ENCODE data around the gene ABCA3.

DNA sequence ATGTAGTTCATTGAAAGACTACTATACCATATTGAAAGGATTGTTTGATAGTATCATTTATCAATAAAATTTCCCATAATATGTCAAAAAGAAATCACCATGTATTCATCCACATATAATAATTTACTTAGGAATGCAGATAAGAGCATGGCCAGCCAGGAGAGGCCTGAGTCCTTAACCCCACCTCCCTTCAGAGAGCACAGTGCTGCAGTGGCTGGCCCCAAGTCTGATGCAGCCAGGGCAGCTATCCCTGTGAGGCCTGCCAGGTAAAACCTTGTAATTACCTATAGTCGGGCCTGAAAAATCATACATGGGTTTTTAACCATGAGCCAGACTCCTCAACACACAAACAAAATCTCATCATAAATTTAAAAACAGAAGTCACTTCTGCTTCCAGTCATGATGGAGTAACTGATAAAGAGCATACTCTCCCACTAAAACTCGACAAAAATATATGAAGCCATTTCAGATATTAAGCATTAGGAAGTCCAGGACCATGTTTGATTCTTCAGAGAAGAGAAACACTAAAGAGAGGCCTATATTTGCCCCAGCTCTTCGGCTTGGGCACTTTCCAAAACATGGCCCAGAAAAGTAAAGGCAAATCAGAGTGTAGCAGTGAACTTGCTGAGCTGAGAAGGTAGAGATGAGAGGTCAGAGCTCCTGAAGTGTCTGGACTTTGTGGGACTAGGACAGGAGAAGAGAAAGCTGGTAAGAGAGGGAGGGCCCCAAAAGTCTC is 47.8 kb upstream of the ABCA3 start:
- no peak for TF ChIP-seq POLR2A (IDR thresholded peaks at IDR 0.05)
- TF ChIP-seq, protein P1, sequence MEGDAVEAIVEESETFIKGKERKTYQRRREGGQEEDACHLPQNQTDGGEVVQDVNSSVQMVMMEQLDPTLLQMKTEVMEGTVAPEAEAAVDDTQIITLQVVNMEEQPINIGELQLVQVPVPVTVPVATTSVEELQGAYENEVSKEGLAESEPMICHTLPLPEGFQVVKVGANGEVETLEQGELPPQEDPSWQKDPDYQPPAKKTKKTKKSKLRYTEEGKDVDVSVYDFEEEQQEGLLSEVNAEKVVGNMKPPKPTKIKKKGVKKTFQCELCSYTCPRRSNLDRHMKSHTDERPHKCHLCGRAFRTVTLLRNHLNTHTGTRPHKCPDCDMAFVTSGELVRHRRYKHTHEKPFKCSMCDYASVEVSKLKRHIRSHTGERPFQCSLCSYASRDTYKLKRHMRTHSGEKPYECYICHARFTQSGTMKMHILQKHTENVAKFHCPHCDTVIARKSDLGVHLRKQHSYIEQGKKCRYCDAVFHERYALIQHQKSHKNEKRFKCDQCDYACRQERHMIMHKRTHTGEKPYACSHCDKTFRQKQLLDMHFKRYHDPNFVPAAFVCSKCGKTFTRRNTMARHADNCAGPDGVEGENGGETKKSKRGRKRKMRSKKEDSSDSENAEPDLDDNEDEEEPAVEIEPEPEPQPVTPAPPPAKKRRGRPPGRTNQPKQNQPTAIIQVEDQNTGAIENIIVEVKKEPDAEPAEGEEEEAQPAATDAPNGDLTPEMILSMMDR (IDR thresholded peaks at IDR 0.05): no peak
